Nucleus accumbens (tissue), 56 donors: ENCODE measurements around the gene TYMP.

Experiments used
- DNase-seq, 56 donors: peaks; one replicate each; lab custom pipeline; 2025; lab: John Stamatoyannopoulos, UW

TYMP gene

DNA sequence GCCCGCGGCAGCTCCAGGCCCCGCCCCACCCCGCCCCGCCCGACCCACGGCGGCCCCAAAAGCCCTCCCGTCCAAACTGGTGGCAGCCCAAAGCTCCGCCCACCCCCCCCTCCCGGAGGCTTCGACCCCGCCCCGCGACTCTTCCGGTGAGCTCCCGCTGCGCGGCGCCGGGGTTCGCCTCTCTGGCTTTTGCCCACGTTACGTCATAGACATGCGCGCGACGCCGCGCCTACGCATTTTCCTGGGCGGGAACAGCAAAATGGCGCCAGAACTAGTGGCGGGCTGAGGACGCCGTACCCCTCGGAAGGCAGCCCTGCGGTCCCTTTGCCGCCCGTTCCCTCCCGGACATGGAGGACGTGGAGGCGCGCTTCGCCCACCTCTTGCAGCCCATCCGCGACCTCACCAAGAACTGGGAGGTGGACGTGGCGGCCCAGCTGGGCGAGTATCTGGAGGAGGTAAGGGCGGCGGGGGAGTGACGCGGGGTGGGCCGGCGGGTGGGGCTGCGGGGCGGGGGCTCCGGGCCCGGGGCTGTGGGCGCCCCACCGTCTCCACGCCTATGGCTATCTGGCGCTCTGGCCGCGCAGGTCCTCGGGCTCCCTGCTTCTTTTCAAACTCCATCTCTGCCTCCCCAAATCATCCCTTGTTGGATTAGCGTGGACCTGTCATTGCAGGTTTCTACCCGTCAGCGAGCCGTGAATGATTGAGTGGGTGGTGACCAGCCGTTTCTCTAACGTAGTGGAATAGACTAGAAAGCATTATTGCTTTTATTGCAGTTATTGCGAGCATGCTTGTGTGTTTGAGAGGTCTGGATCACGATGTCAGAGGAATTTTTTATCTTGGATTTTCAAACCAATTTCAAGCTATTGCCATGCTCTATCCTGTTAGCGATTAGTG is 21.6 kb downstream of the TYMP start, which contains the start of gene NCAPH2:
NCAPH2 (plus strand) TSS at position 234 of the 894 bp plus-strand sequence; CDS start at position 348, 114 bp downstream.
- DNase-seq, result peak in 48 of 56 donors; percentile 66 to 100 (median 99)

DNA sequence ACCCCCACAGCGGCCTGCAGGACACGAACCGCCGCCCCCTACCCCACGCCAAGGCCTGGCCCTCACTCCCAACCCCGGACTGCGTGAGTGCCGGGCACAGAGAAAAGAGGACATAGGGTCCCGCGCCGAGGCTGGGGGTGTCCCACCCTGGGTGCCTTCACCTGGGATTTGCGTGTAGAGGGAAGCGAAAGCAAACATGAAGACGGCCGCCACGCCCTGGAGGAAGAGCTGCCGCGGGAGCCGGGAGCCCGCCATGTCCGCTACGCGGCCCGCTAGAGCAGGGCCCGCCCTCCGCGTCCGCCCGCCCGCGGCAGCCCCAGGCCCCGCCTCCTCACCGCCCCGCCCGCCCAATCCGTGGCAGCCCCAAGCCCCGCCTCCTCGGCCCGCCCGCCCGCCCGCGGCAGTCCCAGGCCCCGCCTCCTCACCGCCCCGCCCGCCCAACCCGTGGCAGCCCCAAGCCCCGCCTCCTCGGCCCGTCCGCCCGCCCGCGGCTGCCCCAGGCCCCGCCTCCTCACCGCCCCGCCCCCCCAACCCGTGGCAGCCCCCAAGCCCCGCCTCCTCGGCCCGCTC is 22.3 kb downstream of the TYMP start, which contains the start of gene LMF2:
LMF2 (minus strand) TSS at position 282 of the 570 bp plus-strand sequence; CDS start at position 255, 27 bp downstream.
- peak in 39 of 56 donors; percentile 92 to 100 (median 99) for DNase-seq

GRCh38 chr22:50506611-50507420 is 23.0 kb downstream of the TYMP start:
- peak in 1 of 56 donors; percentile 8 for DNase-seq

- no peak for DNase-seq
Measured at GRCh38 chr22:50505776-50506610, 23.8 kb downstream of the TYMP start.

- DNase-seq, result no peak
Measured at GRCh38 chr22:50505276-50505775, 24.5 kb downstream of the TYMP start.

DNA sequence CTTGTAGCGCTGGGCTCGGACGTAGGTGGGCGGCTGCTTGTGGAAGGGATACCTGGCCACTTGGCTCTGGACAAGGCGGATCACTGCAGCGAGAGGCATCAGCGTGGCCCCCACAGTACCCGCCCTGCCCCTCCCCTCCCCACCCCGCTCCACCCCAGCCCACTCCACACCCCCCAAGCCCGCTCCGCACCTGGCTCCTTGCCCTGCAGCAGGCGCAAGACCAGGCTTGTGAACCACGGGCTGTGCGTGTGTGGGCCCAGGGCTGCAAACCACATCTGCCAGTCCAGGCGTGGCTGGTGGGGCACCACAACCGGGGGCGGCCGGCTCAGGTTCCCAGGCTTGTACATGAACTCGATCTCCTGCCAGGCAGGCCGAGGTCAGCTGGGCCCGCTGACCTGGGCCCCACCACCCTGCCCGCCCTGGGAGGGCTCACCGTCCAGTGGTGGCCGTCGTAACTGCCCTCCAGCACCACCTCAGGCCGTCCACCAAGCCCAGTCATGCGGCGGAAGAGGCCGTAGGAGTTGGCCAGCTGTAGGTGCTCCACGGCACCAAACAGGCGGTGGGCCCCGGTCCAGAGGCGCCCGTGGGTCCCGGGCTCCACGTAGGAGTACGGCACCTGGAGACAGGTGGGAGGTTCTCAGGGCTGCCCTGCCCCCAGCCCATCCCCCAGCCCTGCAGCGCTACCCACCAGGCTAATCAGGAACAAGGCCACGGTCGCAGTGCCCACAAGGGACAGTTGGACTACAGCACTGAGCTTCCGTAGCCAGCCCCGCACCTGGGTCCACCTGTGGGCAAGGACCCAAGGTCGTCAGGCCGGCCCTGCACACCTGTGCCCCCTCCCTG is 25.2 kb downstream of the TYMP start:
- no peak for DNase-seq

- no peak for DNase-seq
Measured at GRCh38 chr22:50503475-50504145, 26.2 kb downstream of the TYMP start.

GRCh38 chr22:50502628-50503474 is 27.0 kb downstream of the TYMP start:
- no peak for DNase-seq

- no peak for DNase-seq
Measured at GRCh38 chr22:50502096-50502495, 27.7 kb downstream of the TYMP start.

- no peak for DNase-seq
Measured at GRCh38 chr22:50500452-50500851, 29.4 kb downstream of the TYMP start.

DNA sequence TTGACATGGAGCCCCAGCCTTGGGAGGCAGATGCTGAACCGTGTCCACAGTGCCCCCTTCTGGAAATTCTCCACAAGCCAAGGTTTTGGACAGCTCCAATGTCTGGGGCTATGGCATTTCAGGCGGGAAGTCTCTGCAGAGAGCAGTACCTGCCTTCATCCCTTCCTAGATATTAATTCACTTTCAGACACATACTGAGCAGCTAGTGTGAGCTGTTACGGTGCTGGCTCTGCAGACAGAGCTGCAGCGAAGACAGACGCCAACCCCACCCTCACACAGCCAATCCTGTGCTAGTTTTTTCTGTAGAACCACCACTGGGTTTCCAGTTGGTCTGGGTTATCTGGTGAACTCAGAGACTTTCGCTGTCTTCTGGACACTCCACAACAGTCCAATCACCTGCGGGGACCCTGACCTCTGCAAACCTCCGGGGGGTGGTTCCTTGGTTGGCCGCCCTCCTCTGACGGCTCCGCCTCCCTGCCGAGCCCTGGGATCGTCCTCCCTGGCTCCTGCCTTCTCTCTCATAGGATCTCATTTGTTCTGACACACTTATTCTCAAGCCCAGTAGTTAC is 31.4 kb downstream of the TYMP start:
- DNase-seq, result peak in 37 of 56 donors; percentile 3 to 66 (median 29)

GRCh38 chr22:50497093-50497492 is 32.7 kb downstream of the TYMP start:
- no peak for DNase-seq

- no peak for DNase-seq
Measured at GRCh38 chr22:50490531-50491308, 39.1 kb downstream of the TYMP start.

DNA sequence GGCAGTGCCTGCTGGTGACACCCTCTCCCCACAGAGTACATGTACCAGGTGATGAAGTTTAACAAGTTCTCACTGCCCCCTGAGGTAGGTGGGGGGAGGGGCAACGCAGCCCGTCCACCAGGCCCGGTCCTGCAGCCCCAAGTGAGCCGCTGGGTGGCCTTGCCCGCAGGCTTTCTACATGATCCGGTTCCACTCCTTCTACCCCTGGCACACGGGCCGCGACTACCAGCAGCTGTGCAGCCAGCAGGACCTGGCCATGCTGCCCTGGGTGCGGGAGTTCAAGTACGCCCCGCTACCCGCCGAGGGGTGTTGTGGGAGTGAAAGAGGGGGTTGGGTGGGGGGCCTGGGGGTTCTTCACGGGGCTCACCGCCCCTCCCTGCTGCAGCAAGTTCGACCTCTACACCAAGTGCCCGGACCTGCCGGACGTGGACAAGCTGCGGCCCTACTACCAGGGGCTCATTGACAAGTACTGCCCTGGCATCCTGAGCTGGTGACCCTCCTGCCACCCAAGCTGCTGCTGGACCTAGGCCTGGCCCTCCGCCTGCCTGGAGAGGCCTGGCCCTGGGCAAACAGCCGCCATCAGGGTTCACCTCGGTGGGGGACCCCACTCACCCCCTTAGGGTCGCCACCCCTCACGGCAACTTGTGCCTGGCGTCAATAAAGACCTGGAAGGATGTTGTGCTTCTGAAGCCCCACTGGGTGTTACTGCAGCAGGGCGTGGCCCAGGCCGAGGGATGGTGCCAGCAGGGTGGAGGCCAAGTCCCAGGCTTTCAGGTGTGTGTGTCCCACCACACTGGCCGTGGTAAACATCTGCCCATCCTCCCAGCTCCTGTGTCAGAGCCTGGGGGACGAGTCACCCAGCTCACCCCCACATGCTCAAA is 40.2 kb downstream of the TYMP start:
- DNase-seq, result no peak

GRCh38 chr22:50488886-50489285 is 40.9 kb downstream of the TYMP start:
- DNase-seq, result no peak
